Astrocyte of the spinal cord (primary cell): ENCODE measurements around the gene PNMT.

Experiments used
- DNase-seq: peaks from one replicate; pipeline ENCODE4 v3.0.0; 2011; ENCODE audit warnings: low read depth, low spot score
- H3K4me3 ChIP-seq: 2 replicates; pipeline ENCODE4 v1.5.1; 2011; ENCODE audit warnings: low read depth, mild to moderate bottlenecking, low read length, moderate library complexity
- CTCF ChIP-seq: IDR thresholded peaks from 2 replicates; pipeline ENCODE4 v1.5.1; 2012; ENCODE audit warnings: low read depth, mild to moderate bottlenecking, low read length, inconsistent platforms
- in situ Hi-C: cut with HindIII; loops from 2 replicates; pipeline ENCODE4 v1.10.0; 2017; ENCODE audit warnings: low sequenced_read_pairs

PNMT gene

GRCh38 chr17:39660011-39660360 is 8.3 kb upstream of the PNMT start:
- no peak for TF ChIP-seq CTCF
- no peak for DNase-seq
- no peak overlapping the region for H3K4me3 ChIP-seq
- in situ Hi-C loops = no loop called here

GRCh38 chr17:39660397-39661385 is 7.6 kb upstream of the PNMT start:
- no peak for DNase-seq
- no peak overlapping the region for H3K4me3 ChIP-seq
- TF ChIP-seq CTCF = no peak
- in situ Hi-C loops = no loop called here

DNA sequence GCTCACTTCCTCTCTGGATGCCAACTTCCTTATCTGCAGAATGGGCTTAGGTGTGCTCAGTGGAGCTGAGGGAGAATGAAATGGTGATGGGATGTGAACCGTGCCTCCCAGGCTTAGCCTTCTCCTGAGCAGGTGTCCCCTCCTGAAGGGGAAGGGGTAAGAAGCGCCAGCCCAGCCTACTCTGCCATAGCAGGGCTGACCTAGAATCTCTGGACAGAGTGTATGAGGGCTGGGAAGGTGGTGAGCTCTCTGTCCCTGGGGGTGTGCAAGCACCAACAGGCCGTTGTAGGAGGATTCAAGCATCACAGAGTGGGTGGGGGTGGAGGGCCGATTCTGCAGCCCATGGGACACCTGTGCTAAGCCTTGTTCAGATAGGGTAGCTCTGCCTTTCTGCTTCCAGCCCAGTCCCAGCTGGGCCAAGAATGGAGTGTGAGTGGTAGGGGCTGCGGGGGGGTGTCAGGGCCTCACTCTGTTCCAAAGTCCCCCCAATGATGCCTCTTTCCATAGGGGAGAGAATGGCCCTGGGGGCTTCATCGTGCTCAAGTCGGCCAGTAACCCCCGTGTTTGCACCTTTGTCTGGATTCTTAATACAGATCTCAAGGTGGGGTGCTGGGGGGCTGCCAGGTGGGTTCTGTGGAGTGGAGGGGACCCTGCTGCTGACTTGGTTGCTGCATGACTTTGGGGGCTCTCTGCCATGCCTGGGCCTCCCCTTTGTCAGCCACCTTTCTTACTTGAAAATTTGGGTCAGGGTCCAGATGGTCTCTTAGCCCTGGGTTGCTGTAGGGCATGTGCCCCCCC is 6.3 kb upstream of the PNMT start:
- no peak for TF ChIP-seq CTCF
- no peak overlapping the region for H3K4me3 ChIP-seq
- in situ Hi-C loops = no loop called here
- no peak for DNase-seq

GRCh38 chr17:39662551-39663339 is 5.5 kb upstream of the PNMT start:
- H3K4me3 ChIP-seq = no peak overlapping the region
- no peak for TF ChIP-seq CTCF
- in situ Hi-C loops = no loop called here
- no peak for DNase-seq

DNA sequence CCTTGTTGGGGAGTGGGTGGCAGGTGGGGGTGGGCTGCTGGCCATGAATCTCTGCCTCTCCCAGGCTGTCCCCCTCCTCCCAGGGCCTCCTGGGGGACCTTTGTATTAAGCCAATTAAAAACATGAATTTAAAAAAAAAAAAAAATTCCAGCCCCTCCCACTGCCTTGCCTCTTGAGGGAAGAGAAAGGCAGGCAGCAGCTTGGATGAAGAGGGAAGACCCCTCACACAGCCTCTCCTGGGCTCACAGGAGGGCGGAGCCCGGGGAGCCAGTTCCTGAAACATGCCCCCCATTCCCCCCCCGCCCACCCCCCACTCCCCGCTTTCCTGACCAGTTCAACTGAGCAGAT is 4.9 kb upstream of the PNMT start:
- DNase-seq = no peak
- in situ Hi-C loops = no loop called here
- no peak overlapping the region for H3K4me3 ChIP-seq
- TF ChIP-seq CTCF = no peak
